ENCODE measurements around the gene CDYL.

DNA sequence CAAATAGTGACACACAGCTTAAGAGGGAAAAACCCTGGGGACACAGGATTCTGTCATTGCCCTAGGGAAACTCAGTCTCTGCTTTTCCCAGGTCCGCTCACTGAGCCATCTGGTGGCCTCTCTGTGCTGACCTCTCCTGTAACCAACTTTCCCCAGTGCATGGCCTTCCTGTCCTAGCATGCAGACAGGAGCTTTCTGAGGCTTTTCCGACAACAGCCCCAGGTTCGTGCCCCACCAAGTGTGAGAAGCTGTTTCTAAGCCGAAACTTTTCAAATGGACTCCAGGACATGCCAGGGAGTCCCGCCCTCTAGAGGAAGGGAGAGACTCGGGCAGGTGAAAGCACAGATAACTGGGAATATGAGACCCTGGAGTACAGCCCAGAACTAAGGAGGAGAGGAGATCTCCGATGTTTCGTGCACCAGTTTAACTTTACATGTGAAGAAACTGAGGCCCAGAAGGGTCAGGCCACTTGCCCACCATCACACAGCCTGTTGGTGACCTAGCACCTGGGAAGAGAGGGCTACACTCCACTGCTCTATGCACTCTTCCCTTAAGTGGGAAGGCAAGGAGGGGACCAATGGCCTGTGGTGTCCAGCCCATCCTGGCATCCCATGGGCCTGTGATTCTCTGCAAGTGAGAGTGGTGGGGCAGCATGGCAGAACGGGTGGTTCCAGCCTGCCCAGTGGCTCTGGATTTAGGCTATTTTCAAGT is 181.5 kb downstream of the CDYL start:
- TF ChIP-seq, protein P1, sequence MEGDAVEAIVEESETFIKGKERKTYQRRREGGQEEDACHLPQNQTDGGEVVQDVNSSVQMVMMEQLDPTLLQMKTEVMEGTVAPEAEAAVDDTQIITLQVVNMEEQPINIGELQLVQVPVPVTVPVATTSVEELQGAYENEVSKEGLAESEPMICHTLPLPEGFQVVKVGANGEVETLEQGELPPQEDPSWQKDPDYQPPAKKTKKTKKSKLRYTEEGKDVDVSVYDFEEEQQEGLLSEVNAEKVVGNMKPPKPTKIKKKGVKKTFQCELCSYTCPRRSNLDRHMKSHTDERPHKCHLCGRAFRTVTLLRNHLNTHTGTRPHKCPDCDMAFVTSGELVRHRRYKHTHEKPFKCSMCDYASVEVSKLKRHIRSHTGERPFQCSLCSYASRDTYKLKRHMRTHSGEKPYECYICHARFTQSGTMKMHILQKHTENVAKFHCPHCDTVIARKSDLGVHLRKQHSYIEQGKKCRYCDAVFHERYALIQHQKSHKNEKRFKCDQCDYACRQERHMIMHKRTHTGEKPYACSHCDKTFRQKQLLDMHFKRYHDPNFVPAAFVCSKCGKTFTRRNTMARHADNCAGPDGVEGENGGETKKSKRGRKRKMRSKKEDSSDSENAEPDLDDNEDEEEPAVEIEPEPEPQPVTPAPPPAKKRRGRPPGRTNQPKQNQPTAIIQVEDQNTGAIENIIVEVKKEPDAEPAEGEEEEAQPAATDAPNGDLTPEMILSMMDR (conservative IDR thresholded peaks at IDR 0.05; ENCODE audit: low read depth, low read length), result peak; percentile 59; the same call in 1 of the 2 replicates
- TF ChIP-seq EZH2phosphoT487 (IDR thresholded peaks at IDR 0.05; ENCODE audit: borderline replicate concordance, low read length) (no peak), EZH2 (IDR thresholded peaks at IDR 0.05; ENCODE audit: low read length, unreplicated experiment) (no peak)

Measured in PC-3 (cell line).